HCT116 (cell line): ENCODE data around the gene PHYKPL. TPM values are rescaled to one million over a fixed set of nuclear protein-coding genes. Genes with fewer than 3 reads are reported as not detected.

Experiments used
- ATAC-seq: fragments of 200-7000 bp; cut with Tn5 transposase; 2 replicates; pipeline ENCODE4 v1.9.1; 2020; ENCODE audit warnings: mild to moderate bottlenecking, moderate library complexity
- BruUV-seq: library from RNA; stranded (reverse); fragments of 400-500 nt; replicated peaks from 2 replicates; lab custom pipeline; 2021; lab: Mats Ljungman, UMichigan
- CTCF ChIA-PET: fragments of 300-600 bp; sonication (Branson Sonifier 250); formaldehyde crosslinking; loops from one replicate; lab custom pipeline; 2021; ENCODE audit warnings: antibody characterized with exemption; lab: Charles Lee
- POLR2A ChIA-PET: fragments of 300-600, 350-600 bp; sonication (Branson Sonifier 250); formaldehyde crosslinking; loops from one replicate; lab custom pipeline; 2021; ENCODE audit warnings: antibody characterized with exemption; lab: Charles Lee
- RAD21 ChIA-PET, 2 experiments: fragments of 300-600 bp; sonication (Branson Sonifier 250); formaldehyde crosslinking; loops; one replicate each; lab custom pipeline; 2023; ENCODE audit warnings: low total read pairs in 2 of 2; ENCODE audit not compliant: uncharacterized antibody in 2 of 2, unreplicated experiment in 2 of 2, low non-redundant PET in 1 of 2; lab: Charles Lee
- DNase-seq: peaks from one replicate; pipeline ENCODE4 v3.0.0-alpha.2; 2010; ENCODE audit warnings: low read depth, low spot score
- H2AFZ ChIP-seq: fragments of 200-600 bp; shearing (Covaris generic), sonication (generic); 2 replicates; pipeline ENCODE4 v1.6.1; 2017; ENCODE audit warnings: low read depth, mixed run types, mixed read lengths, antibody characterized with exemption, low read length; ENCODE audit not compliant: poor library complexity, severe bottlenecking
- H3K27ac ChIP-seq: 2 replicates; pipeline ENCODE4 v1.5.1; 2012; ENCODE audit warnings: low read depth, low read length
- H3K27me3 ChIP-seq: fragments of 200-600 bp; sonication (generic); 2 replicates; pipeline ENCODE4 v1.6.1; 2016; ENCODE audit warnings: mixed run types, low read length, mixed read lengths; ENCODE audit not compliant: insufficient read depth
- H3K36me3 ChIP-seq, 2 experiments: fragments of 200-500 bp in 1 of 2; fragments of 200-600 bp in 1 of 2; sonication (Bioruptor generic) in 1 of 2; sonication (generic) in 1 of 2; 2 replicates each; pipeline versions ENCODE4 v1.5.1 to v1.6.1; 2014 to 2016; ENCODE audit warnings: low read length in 2 of 2, inconsistent platforms in 1 of 2, mixed read lengths in 1 of 2, mixed run types in 1 of 2; ENCODE audit not compliant: insufficient read depth in 2 of 2, control insufficient read depth in 1 of 2
- H3K4me1 ChIP-seq, 2 experiments: fragments of 200-600 bp in 1 of 2; sonication (generic) in 1 of 2; 2 replicates each; pipeline versions ENCODE4 v1.5.1 to v1.6.1; 2012 to 2017; ENCODE audit warnings: low read length in 2 of 2, inconsistent platforms in 1 of 2, mild to moderate bottlenecking in 1 of 2, mixed read lengths in 1 of 2, mixed run types in 1 of 2, moderate library complexity in 1 of 2; ENCODE audit not compliant: insufficient read depth in 2 of 2, control insufficient read depth in 1 of 2
- H3K4me2 ChIP-seq: fragments of 200-600 bp; sonication (generic); 2 replicates; pipeline ENCODE4 v1.6.1; 2017; ENCODE audit warnings: mixed run types, low read length, mixed read lengths
- H3K4me3 ChIP-seq, 2 experiments: fragments of 200-600 bp in 1 of 2; sonication (generic) in 1 of 2; replicated peaks in 1 of 2; 2 replicates each; pipeline ENCODE4 v1.5.1; 2011 to 2016; ENCODE audit warnings: low read length in 2 of 2, control low read depth in 1 of 2, low read depth in 1 of 2, mild to moderate bottlenecking in 1 of 2, mixed read lengths in 1 of 2, mixed run types in 1 of 2
- H3K79me2 ChIP-seq: fragments of 200-600 bp; sonication (generic); 2 replicates; pipeline ENCODE4 v1.6.1; 2017; ENCODE audit warnings: mild to moderate bottlenecking, mixed run types, low read length, moderate library complexity, mixed read lengths; ENCODE audit not compliant: insufficient read depth
- H3K9ac ChIP-seq: fragments of 200-600 bp; sonication (generic); 2 replicates; pipeline ENCODE4 v1.6.1; 2016; ENCODE audit warnings: low read length, mixed read lengths
- H3K9me2 ChIP-seq: fragments of 200-600 bp; sonication (generic), shearing (Covaris generic); 2 replicates; pipeline ENCODE4 v1.6.1; 2017; ENCODE audit warnings: mixed run types, mild to moderate bottlenecking, moderate library complexity; ENCODE audit not compliant: insufficient read depth
- H3K9me3 ChIP-seq, 2 experiments: fragments of 200-500 bp in 1 of 2; fragments of 200-600 bp in 1 of 2; sonication (Bioruptor generic) in 1 of 2; sonication (generic) in 1 of 2; 2 replicates each; pipeline ENCODE4 v1.6.1; 2014 to 2017; ENCODE audit warnings: low read length in 2 of 2, mixed read lengths in 2 of 2, inconsistent platforms in 1 of 2, low read depth in 1 of 2, mild to moderate bottlenecking in 1 of 2, mixed run types in 1 of 2, moderate library complexity in 1 of 2; ENCODE audit not compliant: control insufficient read depth in 1 of 2, insufficient read depth in 1 of 2
- H4K20me1 ChIP-seq: fragments of 200-600 bp; sonication (generic), shearing (Covaris generic); 2 replicates; pipeline ENCODE4 v1.6.1; 2017; ENCODE audit warnings: mixed run types, mild to moderate bottlenecking, moderate library complexity; ENCODE audit not compliant: insufficient read depth
- CEBPB ChIP-seq: IDR thresholded peaks from 2 replicates; pipeline ENCODE4 v1.6.1; 2012; ENCODE audit warnings: low read depth
- CTCF ChIP-seq, 3 experiments: fragments of 200-600 bp in 1 of 3; sonication (generic) in 1 of 3; IDR thresholded peaks in 2 of 3; conservative IDR thresholded peaks in 1 of 3; 2 replicates each; pipeline ENCODE4 v1.5.1; 2012 to 2017; ENCODE audit warnings: low read depth in 2 of 3, low read length in 2 of 3, antibody characterized with exemption in 1 of 3, borderline replicate concordance in 1 of 3, control low read depth in 1 of 3, mild to moderate bottlenecking in 1 of 3, mixed read lengths in 1 of 3, mixed run types in 1 of 3, moderate library complexity in 1 of 3; ENCODE audit not compliant: insufficient read depth in 1 of 3
- EGR1 ChIP-seq: IDR thresholded peaks from 2 replicates; pipeline ENCODE4 v1.6.1; 2012; ENCODE audit warnings: low read depth
- ELF1 ChIP-seq: IDR thresholded peaks from 2 replicates; pipeline ENCODE4 v1.6.1; 2012; ENCODE audit warnings: low read depth, borderline replicate concordance
- EZH2 ChIP-seq: fragments of 200-600 bp; sonication (generic); IDR thresholded peaks from 2 replicates; pipeline ENCODE4 v1.6.1; 2017; ENCODE audit warnings: antibody characterized with exemption, mixed run types
- EZH2phosphoT487 ChIP-seq: fragments of 200-600 bp; IDR thresholded peaks from 2 replicates; pipeline ENCODE4 v1.6.1; 2018; ENCODE audit warnings: antibody characterized with exemption, borderline replicate concordance
- FOSL1 ChIP-seq: IDR thresholded peaks from 2 replicates; pipeline ENCODE4 v1.6.1; 2012; ENCODE audit warnings: low read depth
- JUND ChIP-seq: IDR thresholded peaks from 2 replicates; pipeline ENCODE4 v1.6.1; 2012
- POLR2A ChIP-seq: IDR thresholded peaks from 2 replicates; pipeline ENCODE4 v1.7.0; 2011; ENCODE audit warnings: borderline replicate concordance; ENCODE audit not compliant: insufficient read depth, insufficient read length; ENCODE audit errors: extremely low read depth
- POLR2AphosphoS5 ChIP-seq: IDR thresholded peaks from 2 replicates; pipeline ENCODE4 v1.6.1; 2011; ENCODE audit warnings: mild to moderate bottlenecking, low read depth, low read length, moderate library complexity
- RAD21 ChIP-seq: IDR thresholded peaks from 2 replicates; pipeline ENCODE4 v1.6.1; 2012; ENCODE audit warnings: low read depth, mild to moderate bottlenecking
- TCF7L2 ChIP-seq: IDR thresholded peaks from 2 replicates; pipeline ENCODE4 v1.7.0; 2011; ENCODE audit warnings: borderline replicate concordance, inconsistent platforms; ENCODE audit not compliant: insufficient read depth, insufficient read length; ENCODE audit errors: extremely low read depth
- YY1 ChIP-seq: IDR thresholded peaks from 2 replicates; pipeline ENCODE4 v1.6.1; 2011; ENCODE audit warnings: low read length, low read depth, moderate library complexity, mild to moderate bottlenecking; ENCODE audit not compliant: insufficient replicate concordance; ENCODE audit errors: extremely low read depth
- intact Hi-C: fragments of 100-400 bp; cut with micrococcal nuclease; formaldehyde crosslinking; loops from 2 replicates; pipeline ENCODE4 v1.10.0; 2022
- total RNA-seq: library from RNA; stranded (reverse); gene quantifications from one replicate; pipeline ENCODE4 v1.2.1, GENCODE V29; 2021; ENCODE audit not compliant: unreplicated experiment
- TF ChIP-seq, protein P1 (sequence below): IDR thresholded peaks from 2 replicates; pipeline ENCODE4 v1.6.1; 2012
- TF ChIP-seq, protein P2 (sequence below): IDR thresholded peaks from 2 replicates; pipeline ENCODE4 v1.6.1; 2011; ENCODE audit warnings: mild to moderate bottlenecking, low read length, moderate library complexity; ENCODE audit not compliant: insufficient replicate concordance; ENCODE audit errors: extremely low read depth
- TF ChIP-seq, protein P3 (sequence below): IDR thresholded peaks from 2 replicates; pipeline ENCODE4 v1.6.1; 2012

The PHYKPL gene
- total RNA-seq, 1 experiment from 2014 or later = 57.8 TPM

GRCh38 chr5:178236126-178236525 lies 3.5 kb upstream of the PHYKPL start:
- Histone ChIP-seq H3K9me2 (no peaks in the 10 kb centered on the region), H3K36me3 (peaks cover 0 to 3% of the 10 kb centered on the region in 2 experiments; a peak in 1 of 4 replicates), H3K27me3 (no peaks in the 10 kb centered on the region), H2AFZ (no peak overlapping the region), H4K20me1 (no peaks in the 10 kb centered on the region), H3K4me2 (no peak overlapping the region), H3K4me3 (no peak overlapping the region), H3K4me1 (peaks cover 3 to 22% of the 10 kb centered on the region in 2 experiments; a peak in 3 of 4 replicates), H3K9me3 (no peaks in the 10 kb centered on the region), H3K27ac (no peak overlapping the region), H3K79me2 (peaks cover 10% of the 10 kb centered on the region), H3K9ac (no peak overlapping the region)
- no TSS peak for BruUV-seq
- TF ChIP-seq CTCF (IDR thresholded peaks at IDR 0.05 in 2 of 3, conservative IDR thresholded peaks at IDR 0.05 in 1 of 3; ENCODE audit: borderline replicate concordance in 1 of 3, insufficient read depth in 1 of 3, low read depth in 2 of 3, low read length in 2 of 3) = no peak
- TF ChIP-seq JUND = no peak
- no peak for TF ChIP-seq EZH2
- TF ChIP-seq, protein P1, sequence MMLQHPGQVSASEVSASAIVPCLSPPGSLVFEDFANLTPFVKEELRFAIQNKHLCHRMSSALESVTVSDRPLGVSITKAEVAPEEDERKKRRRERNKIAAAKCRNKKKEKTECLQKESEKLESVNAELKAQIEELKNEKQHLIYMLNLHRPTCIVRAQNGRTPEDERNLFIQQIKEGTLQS = no peak
- no peak for TF ChIP-seq ELF1
- no peak for TF ChIP-seq CEBPB
- TF ChIP-seq, protein P2, sequence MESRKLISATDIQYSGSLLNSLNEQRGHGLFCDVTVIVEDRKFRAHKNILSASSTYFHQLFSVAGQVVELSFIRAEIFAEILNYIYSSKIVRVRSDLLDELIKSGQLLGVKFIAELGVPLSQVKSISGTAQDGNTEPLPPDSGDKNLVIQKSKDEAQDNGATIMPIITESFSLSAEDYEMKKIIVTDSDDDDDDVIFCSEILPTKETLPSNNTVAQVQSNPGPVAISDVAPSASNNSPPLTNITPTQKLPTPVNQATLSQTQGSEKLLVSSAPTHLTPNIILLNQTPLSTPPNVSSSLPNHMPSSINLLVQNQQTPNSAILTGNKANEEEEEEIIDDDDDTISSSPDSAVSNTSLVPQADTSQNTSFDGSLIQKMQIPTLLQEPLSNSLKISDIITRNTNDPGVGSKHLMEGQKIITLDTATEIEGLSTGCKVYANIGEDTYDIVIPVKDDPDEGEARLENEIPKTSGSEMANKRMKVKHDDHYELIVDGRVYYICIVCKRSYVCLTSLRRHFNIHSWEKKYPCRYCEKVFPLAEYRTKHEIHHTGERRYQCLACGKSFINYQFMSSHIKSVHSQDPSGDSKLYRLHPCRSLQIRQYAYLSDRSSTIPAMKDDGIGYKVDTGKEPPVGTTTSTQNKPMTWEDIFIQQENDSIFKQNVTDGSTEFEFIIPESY = no peak
- no peak for TF ChIP-seq RAD21
- no peak for TF ChIP-seq POLR2AphosphoS5
- no peak for TF ChIP-seq YY1
- no peak for TF ChIP-seq FOSL1
- TF ChIP-seq EZH2phosphoT487 = no peak
- TF ChIP-seq EGR1 = no peak
- TF ChIP-seq TCF7L2 = no peak
- TF ChIP-seq, protein P3, sequence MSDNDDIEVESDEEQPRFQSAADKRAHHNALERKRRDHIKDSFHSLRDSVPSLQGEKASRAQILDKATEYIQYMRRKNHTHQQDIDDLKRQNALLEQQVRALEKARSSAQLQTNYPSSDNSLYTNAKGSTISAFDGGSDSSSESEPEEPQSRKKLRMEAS = no peak
- TF ChIP-seq POLR2A = no peak
- POLR2A ChIA-PET = no interaction called here
- RAD21 ChIA-PET = no interaction called here
- ATAC-seq (no peak), DNase-seq (no peak)
- CTCF ChIA-PET = interaction anchor here (1.5 kb wide), 1 partner anchor 32 kb away, joined by 6 read pairs; the partner anchor contains the start of gene HNRNPAB
- intact Hi-C loops = loop anchor here (5.0 kb wide), 1 partner anchor 316 kb away; no protein-coding TSS in a partner anchor
